MM.1S (cell line): ENCODE measurements around the gene AQP12A.
"Not testable (repeated sequence)": the region's sequence is repeated elsewhere in the genome, so short reads cannot be mapped to it uniquely, and the experiment has no call there.

Experiments used
- DNase-seq: peaks from one replicate; pipeline ENCODE4 v3.0.0-alpha.2; 2015
- H2AFZ ChIP-seq: fragments of 300-600 bp; sonication (generic); 2 replicates; pipeline ENCODE4 v1.6.0; 2016; ENCODE audit warnings: antibody characterized with exemption, low read length
- H3F3A ChIP-seq: fragments of 300-600 bp; sonication (generic); 2 replicates; pipeline ENCODE4 v1.6.1; 2016; ENCODE audit warnings: mild to moderate bottlenecking, antibody characterized with exemption, low read length, moderate library complexity, mixed read lengths; ENCODE audit not compliant: insufficient read depth
- H3K27ac ChIP-seq: fragments of 300-600 bp; sonication (generic); 2 replicates; pipeline ENCODE4 v1.5.1; 2016; ENCODE audit warnings: mild to moderate bottlenecking, low read length
- H3K27me3 ChIP-seq: fragments of 300-600 bp; sonication (generic); replicated peaks from 2 replicates; pipeline ENCODE4 v1.6.0; 2016; ENCODE audit warnings: low read length; ENCODE audit not compliant: insufficient read depth
- H3K36me3 ChIP-seq: fragments of 300-600 bp; sonication (generic); replicated peaks from 2 replicates; pipeline ENCODE4 v1.6.1; 2016; ENCODE audit warnings: mild to moderate bottlenecking, low read length, mixed read lengths; ENCODE audit not compliant: insufficient read depth
- H3K4me1 ChIP-seq: fragments of 300-600 bp; sonication (generic); 2 replicates; pipeline ENCODE4 v1.6.1; 2016; ENCODE audit warnings: low read length, mixed read lengths
- H3K4me2 ChIP-seq: fragments of 300-600 bp; sonication (generic); 2 replicates; pipeline ENCODE4 v1.6.0; 2016; ENCODE audit warnings: low read depth, low read length
- H3K4me3 ChIP-seq: fragments of 300-600 bp; sonication (generic); 2 replicates; pipeline ENCODE4 v1.5.1; 2016; ENCODE audit warnings: low read length, mixed read lengths
- H3K79me2 ChIP-seq: fragments of 300-600 bp; sonication (generic); 2 replicates; pipeline ENCODE4 v1.6.1; 2016; ENCODE audit warnings: mixed run types, low read length, mixed read lengths
- H3K9ac ChIP-seq: fragments of 300-600 bp; sonication (generic); 2 replicates; pipeline ENCODE4 v1.6.1; 2016; ENCODE audit warnings: low read length, mixed read lengths
- H3K9me2 ChIP-seq: fragments of 300-600 bp; sonication (generic); replicated peaks from 2 replicates; pipeline ENCODE4 v1.6.1; 2016; ENCODE audit warnings: mild to moderate bottlenecking, low read length, mixed read lengths; ENCODE audit not compliant: insufficient read depth
- H3K9me3 ChIP-seq: fragments of 300-600 bp; sonication (generic); replicated peaks from 2 replicates; pipeline ENCODE4 v1.6.1; 2016; ENCODE audit warnings: mild to moderate bottlenecking, low read length, mixed read lengths; ENCODE audit not compliant: insufficient read depth
- H4K20me1 ChIP-seq: fragments of 300-600 bp; sonication (generic); 2 replicates; pipeline ENCODE4 v1.6.1; 2016; ENCODE audit warnings: mild to moderate bottlenecking, low read length, moderate library complexity, mixed read lengths; ENCODE audit not compliant: insufficient read depth
- EZH2 ChIP-seq: fragments of 300-600 bp; sonication (generic); optimal IDR thresholded peaks from 2 replicates; pipeline ENCODE3; 2017; ENCODE audit warnings: low read depth, mild to moderate bottlenecking, antibody characterized with exemption, low read length, mixed read lengths
- EZH2phosphoT487 ChIP-seq: fragments of 300-600 bp; sonication (generic); IDR thresholded peaks from 2 replicates; pipeline ENCODE4 v1.6.1; 2018; ENCODE audit warnings: antibody characterized with exemption, low read length
- TF ChIP-seq, protein P1 (sequence below): fragments of 300-600 bp; sonication (generic); IDR thresholded peaks from 2 replicates; pipeline ENCODE4 v1.5.1; 2016; ENCODE audit warnings: antibody characterized with exemption, low read length, mixed read lengths

The AQP12A gene

GRCh38 chr2:240670402-240670801, 21.3 kb upstream of the AQP12A start:
- no peak overlapping the region for H3K4me2 ChIP-seq
- no peak overlapping the region for H2AFZ ChIP-seq
- no peak overlapping the region for H3K27ac ChIP-seq
- H3K27me3 ChIP-seq = peaks cover 55% of the 10 kb centered on the region
- no peaks in the 10 kb centered on the region for H4K20me1 ChIP-seq
- H3K4me1 ChIP-seq = no peaks in the 10 kb centered on the region
- no peak for TF ChIP-seq EZH2phosphoT487
- no peak overlapping the region for H3K9ac ChIP-seq
- no peaks in the 10 kb centered on the region for H3F3A ChIP-seq
- no peaks in the 10 kb centered on the region for H3K9me3 ChIP-seq
- H3K36me3 ChIP-seq = no peaks in the 10 kb centered on the region
- no peak for DNase-seq
- H3K4me3 ChIP-seq = no peak overlapping the region
- no peaks in the 10 kb centered on the region for H3K79me2 ChIP-seq
- H3K9me2 ChIP-seq = no peaks in the 10 kb centered on the region

DNA sequence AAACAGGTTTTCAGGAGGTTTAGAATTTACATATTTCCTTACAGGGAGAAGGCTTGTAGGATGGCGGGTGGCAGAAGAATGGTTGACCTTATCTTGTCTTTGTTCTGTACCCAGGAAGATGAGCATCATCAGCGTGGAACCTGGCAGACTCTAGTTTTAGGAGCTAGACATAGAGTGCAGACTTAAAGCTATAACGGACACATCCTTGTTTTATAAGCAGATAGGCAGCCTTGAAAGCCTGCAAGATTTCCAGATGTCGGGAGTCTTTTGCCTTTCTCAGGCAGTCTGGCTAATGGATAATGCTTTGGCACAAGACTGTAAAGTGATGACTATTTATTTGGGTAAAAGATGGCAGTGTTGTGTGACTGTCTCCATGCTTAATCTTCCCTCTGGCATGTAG, 20.7 kb upstream of the AQP12A start:
- no peaks in the 10 kb centered on the region for H3K9me3 ChIP-seq
- no peak for DNase-seq
- no peaks in the 10 kb centered on the region for H4K20me1 ChIP-seq
- H3K4me2 ChIP-seq = no peak overlapping the region
- H3K36me3 ChIP-seq = no peaks in the 10 kb centered on the region
- no peaks in the 10 kb centered on the region for H3F3A ChIP-seq
- H3K79me2 ChIP-seq = no peaks in the 10 kb centered on the region
- no peak overlapping the region for H3K4me3 ChIP-seq
- no peaks in the 10 kb centered on the region for H3K4me1 ChIP-seq
- no peak for TF ChIP-seq EZH2
- no peak for TF ChIP-seq EZH2phosphoT487
- TF ChIP-seq, protein P1, sequence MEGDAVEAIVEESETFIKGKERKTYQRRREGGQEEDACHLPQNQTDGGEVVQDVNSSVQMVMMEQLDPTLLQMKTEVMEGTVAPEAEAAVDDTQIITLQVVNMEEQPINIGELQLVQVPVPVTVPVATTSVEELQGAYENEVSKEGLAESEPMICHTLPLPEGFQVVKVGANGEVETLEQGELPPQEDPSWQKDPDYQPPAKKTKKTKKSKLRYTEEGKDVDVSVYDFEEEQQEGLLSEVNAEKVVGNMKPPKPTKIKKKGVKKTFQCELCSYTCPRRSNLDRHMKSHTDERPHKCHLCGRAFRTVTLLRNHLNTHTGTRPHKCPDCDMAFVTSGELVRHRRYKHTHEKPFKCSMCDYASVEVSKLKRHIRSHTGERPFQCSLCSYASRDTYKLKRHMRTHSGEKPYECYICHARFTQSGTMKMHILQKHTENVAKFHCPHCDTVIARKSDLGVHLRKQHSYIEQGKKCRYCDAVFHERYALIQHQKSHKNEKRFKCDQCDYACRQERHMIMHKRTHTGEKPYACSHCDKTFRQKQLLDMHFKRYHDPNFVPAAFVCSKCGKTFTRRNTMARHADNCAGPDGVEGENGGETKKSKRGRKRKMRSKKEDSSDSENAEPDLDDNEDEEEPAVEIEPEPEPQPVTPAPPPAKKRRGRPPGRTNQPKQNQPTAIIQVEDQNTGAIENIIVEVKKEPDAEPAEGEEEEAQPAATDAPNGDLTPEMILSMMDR = no peak
- H3K9me2 ChIP-seq = no peaks in the 10 kb centered on the region
- no peak overlapping the region for H3K9ac ChIP-seq
- no peak overlapping the region for H2AFZ ChIP-seq
- H3K27me3 ChIP-seq = peaks cover 53% of the 10 kb centered on the region
- H3K27ac ChIP-seq = no peak overlapping the region

GRCh38 chr2:240672076-240672700, 19.5 kb upstream of the AQP12A start:
- Histone ChIP-seq H3F3A (no peaks in the 10 kb centered on the region), H4K20me1 (no peaks in the 10 kb centered on the region), H3K4me3 (no peak overlapping the region), H3K9me3 (no peaks in the 10 kb centered on the region), H3K4me1 (no peaks in the 10 kb centered on the region), H3K27me3 (peaks cover 41% of the 10 kb centered on the region), H3K4me2 (no peak overlapping the region), H3K36me3 (no peaks in the 10 kb centered on the region), H3K79me2 (no peaks in the 10 kb centered on the region), H3K9ac (no peak overlapping the region), H3K27ac (no peak overlapping the region), H3K9me2 (no peaks in the 10 kb centered on the region), H2AFZ (no peak overlapping the region)
- TF ChIP-seq, protein P1 = no peak
- no peak for TF ChIP-seq EZH2phosphoT487
- TF ChIP-seq EZH2 = no peak
- no peak for DNase-seq

DNA sequence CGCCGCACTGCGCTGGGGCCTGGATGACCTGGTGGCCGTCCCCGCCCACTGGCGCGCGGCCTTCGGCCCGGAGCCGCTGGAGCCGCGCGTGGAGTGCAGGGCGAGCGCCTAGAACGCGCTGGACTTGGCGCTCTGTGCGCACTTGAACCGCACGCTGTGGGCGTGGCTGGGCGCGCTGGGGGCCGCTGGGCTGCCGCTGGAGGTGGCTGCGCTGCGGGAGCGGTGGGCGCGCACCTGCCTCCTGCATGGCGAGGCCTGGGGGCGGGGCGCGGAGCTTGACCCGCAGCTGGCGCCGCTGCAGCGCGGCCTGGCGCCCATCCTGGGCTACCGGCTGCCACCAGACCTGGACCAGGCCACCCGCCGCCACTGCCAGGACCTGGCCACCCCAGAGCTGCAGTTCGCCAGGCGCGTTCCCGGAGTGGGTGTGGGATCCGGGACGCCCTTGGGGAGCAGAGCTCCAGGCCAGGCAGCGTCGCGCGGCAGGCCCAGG, 18.9 kb upstream of the AQP12A start:
- no peak overlapping the region for H2AFZ ChIP-seq
- no peaks in the 10 kb centered on the region for H3F3A ChIP-seq
- no peaks in the 10 kb centered on the region for H3K4me1 ChIP-seq
- no peak overlapping the region for H3K9ac ChIP-seq
- no peak overlapping the region for H3K27ac ChIP-seq
- H3K4me2 ChIP-seq = no peak overlapping the region
- H3K36me3 ChIP-seq = no peaks in the 10 kb centered on the region
- no peak for DNase-seq
- no peaks in the 10 kb centered on the region for H3K79me2 ChIP-seq
- H4K20me1 ChIP-seq = no peaks in the 10 kb centered on the region
- no peaks in the 10 kb centered on the region for H3K9me2 ChIP-seq
- H3K9me3 ChIP-seq = no peaks in the 10 kb centered on the region
- H3K4me3 ChIP-seq = no peak overlapping the region
- H3K27me3 ChIP-seq = peaks cover 36% of the 10 kb centered on the region
- TF ChIP-seq EZH2 (no peak), EZH2phosphoT487 (no peak)
- TF ChIP-seq, protein P1 = no peak

DNA sequence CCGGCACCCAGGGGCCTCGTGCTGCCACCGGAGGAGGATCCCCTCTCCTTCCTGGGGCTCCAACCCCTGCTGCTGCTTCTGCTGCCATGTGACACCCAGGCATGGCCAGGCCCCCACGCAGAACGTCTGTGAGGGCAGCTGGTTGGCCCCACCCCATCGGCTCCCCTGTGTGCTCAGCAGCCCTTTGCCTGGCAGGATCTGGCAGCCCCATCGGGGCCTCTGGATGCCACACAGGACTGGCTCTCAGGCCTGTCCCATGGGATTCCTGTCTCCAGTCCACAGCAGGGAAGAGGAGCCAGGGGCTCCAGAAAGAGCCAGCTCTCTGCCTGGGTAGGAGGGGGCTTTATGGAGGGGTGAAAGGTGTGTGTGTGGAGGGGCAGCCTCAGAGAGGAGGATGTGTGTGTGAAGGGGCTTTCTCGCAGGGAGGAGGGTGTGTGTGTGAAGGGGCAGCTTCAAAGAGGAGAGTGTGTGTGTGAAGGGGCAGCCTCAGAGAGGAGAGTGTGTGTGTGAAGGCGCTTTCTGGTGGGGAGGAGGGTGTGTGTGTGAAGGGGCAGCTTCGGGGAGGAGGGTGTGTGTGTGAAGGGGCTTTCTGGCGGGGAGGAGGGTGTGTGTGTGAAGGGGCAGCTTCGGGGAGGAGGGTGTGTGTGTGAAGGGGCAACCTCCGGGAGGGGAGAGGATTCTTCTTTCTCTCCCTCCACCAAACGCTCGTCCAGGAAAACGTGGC, 17.0 kb upstream of the AQP12A start:
- H3K4me1 ChIP-seq, H3K9me2 ChIP-seq, H3K36me3 ChIP-seq, H4K20me1 ChIP-seq, H3F3A ChIP-seq, DNase-seq, H2AFZ ChIP-seq, H3K9ac ChIP-seq, H3K79me2 ChIP-seq, H3K9me3 ChIP-seq, H3K4me2 ChIP-seq, H3K4me3 ChIP-seq, H3K27ac ChIP-seq: not testable (repeated sequence)
- H3K27me3 ChIP-seq = peaks cover 23% of the 10 kb centered on the region
